Activated CD4-positive, alpha-beta T cell treated with anti-CD3 and anti-CD28 coated beads, Interleukin-2, amount 50 U/mL, for 48 hours (primary cell): Measurements from ENCODE around the gene UMPS.
"Not testable (repeated sequence)": the region's sequence is repeated elsewhere in the genome, so short reads cannot be mapped to it uniquely, and the experiment has no call there.

Experiments
- DNase-seq, 2 experiments: peaks; one replicate each; pipeline ENCODE4 v3.0.0-alpha.2; 2020

The UMPS gene

DNA sequence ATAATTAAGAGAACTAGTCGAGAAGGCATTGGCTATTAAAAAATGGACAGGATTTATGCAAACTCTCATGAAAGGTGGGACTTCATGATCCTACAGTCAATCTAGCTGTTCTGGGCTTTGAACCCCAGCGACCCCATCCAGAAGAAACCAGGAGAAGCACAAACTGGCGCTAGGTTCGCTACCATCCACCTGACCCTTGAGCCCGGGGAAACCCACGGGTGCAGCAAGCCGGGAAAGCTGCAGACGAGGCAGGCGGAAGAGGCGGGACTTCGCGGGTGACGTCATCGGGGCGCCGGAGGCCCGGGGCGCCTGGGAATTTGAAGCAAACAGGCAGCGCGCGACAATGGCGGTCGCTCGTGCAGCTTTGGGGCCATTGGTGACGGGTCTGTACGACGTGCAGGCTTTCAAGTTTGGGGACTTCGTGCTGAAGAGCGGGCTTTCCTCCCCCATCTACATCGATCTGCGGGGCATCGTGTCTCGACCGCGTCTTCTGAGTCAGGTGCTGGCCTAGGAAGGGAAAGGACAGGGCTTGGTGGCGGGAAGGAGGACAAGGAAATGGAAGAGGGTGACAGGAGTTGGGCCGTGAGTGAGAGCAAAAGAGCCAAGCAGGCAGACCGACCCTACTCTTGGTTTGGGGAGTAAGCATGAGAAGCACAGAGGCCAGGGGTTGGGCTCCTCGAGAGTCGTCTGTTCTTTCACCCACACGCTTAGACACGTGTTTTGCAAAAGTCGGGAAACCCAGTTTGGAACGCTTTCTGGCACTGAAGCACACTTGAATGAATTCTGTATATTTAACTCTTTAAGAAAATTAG, at the start of gene UMPS:
UMPS (plus strand) TSS at position 324 of the 812 bp plus-strand sequence; CDS start at position 344, 20 bp downstream.
- DNase-seq = peak; percentile 94 to 96

DNA sequence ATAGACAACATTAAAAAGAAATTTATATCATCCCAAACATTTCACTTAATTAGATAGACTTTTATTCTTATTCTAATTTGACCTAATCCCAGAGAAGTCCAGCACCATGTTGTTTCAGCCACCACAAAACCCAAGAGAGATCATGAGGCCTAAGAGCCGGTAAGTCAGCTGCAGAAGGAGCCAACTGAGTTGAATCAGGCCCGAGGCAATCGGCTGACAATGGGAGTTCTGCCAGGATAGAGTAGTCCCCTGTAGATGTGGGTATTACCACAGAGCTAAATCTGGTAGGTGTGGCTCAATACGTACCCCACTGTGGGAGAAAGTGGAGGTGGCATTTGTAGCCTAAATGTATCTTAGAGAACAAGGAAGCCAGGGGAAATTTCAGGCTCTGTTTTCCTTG, 49.7 kb upstream of the UMPS start:
- no peak for DNase-seq

DNA sequence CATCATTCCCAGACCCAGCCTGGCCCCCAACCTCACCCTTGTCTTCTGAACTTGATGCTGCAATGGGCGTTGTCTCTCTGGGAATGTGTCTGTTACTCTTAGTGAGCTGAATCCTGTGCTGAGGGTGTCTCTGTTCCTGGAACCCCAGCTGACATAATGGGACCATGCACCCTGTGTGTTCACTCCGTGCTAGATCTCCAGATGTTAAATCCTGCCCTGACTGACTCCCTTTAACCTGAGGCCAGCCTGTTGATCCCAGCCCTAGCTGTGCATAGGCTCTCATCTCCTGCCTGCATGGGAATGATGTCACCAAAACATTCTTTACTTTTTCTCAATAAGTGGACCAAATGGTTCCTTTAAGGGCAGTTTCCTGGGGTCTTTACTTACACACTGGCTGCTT, 48.0 kb upstream of the UMPS start:
- DNase-seq = no peak

DNA sequence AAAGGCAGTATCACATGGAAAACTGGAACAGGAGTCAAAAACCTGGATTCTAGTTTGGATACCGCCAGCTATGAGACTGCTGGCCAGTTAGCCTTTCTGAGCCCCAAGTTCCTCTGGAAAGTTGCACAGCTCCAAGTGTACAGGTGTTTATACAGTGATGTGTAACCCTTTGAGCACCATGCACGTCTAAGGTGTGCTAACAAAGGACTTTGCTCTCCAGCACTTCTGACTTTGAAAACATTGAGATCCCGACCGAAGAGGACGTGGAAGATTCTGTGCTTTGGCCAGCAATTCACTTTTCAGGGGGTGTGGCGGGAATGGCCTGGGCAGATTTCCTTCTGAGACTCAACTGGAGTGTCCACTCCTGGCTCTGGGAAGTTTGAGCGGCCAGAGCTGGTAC, 45.8 kb upstream of the UMPS start:
- no peak for DNase-seq

DNA sequence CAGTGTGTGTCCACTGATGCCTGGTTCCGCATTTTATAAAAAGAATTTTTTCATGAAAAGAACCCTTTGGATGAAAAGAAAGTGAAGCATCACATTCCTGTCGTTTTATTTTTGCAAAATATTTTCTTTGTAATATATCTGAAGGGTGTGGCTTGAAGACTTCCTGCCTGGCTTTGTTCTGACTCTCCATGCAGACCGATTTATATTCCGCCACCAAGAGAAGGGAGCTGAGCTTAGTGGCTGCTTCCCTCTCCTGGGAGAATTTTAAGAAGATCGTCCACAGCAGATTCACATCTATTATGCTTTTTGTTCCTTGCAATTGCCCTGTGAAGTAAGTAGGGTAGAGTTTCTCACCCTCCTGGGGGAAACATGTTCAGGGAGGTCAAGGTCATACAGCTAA, 45.2 kb upstream of the UMPS start:
- no peak for DNase-seq

DNA sequence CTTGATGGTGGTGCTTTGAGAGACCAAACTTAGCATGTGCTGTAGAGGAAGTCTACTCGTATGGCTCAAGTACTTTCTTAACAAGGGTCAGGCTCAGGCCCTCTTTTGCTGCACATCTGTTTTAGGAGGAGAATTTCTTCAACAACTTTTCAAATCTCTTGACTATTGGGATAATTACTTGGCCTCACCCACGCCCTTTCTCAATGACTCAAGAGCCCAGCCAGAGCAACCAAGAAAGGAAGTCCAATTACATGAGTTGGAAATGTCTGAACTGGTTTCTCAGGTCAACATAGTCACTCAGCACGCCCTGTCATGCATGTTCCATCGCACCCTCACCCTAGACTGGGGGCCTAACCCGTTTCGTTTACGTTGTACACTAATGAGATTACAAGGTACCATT, 44.8 kb upstream of the UMPS start:
- DNase-seq = no peak

DNA sequence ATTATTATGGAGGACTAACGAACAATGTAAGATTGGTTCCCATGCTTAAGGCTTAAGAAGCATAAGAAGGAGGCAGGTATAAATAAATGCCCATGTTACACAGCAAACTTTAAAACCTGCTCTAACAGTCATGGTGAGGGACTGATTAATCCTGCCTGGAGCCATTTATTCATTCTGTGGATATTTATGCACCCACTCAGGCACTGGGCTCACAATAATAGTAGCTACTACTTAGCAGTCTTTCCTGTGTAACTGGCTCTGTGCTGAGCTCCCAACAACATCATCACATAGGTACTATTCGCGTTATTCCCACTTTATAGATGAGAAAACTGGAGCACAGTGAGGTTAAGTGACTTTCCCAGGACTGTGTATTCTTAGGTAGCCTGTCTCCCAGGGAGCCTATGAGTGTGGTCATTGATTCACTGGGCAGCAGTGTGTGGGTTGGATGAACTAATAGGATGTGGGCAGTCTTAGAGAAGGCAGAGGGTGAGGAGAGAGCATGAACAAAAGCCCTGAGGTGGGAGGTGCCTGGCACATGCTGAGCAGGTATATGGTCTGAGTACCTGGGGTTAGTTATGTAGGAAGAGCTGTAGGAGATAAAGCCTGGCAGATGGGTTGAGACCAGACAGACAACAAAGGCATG, 44.1 kb upstream of the UMPS start:
- no peak for DNase-seq

DNA sequence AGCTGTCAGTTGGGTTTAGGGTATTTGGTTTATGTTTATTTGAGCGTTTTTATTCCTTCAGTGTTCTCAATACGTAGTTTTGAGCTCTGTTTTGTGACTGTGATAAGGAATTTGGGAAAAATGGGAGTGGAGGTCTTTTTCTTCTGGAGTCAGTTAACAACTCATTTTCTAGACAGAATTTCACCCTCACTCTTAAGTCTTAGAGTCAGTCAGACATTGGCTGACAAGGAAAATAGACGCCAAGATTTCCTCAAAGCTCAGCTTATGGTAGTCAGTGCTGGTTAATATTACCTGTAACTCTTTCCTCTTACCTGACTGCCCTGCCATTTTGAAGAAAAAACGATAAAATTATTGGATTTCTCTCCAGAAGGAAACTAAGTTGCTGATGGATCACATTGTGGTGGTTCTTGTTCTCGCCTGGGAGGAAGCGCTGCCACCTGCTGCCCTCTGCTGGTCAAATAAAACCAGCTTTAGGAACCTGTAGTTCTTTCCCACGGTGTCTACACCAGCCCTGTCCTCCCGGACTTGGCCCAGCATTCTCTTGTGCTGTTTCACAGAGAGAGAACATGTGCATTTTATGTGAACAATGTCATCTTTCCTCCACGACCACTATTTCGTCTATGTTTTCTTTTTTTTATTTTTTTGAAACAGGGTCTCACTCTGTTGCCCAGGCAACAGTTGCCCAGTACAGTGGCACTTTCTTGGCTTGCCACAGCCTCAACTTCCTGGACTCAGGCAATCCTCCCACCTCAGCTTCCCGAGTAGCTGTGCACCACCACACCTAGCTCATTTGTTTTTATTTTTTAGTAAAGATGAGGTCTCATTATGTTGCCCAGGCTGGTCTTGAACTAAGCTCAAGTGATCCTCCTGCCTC, 41.4 kb upstream of the UMPS start:
- DNase-seq = peak; percentile 81 to 82

DNA sequence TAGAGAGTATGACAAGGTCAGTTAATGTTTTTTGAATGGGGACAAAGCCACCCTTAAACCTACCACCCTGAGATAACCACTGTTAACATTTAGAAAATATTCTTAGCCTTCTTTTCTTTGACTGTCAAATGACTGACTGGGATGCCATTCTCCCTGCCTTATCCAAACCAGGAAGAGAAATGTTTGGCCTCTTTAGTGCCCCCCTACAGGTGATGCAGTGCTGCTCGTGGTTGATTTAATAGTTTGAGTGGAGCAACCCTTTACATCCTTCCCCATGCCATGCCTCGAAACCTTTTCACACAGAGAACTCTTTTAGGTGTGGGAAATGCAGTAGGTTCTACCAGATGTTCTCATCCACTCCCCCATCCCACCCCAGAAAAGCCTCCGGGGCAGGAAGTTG, 38.7 kb upstream of the UMPS start:
- DNase-seq = no peak

DNA sequence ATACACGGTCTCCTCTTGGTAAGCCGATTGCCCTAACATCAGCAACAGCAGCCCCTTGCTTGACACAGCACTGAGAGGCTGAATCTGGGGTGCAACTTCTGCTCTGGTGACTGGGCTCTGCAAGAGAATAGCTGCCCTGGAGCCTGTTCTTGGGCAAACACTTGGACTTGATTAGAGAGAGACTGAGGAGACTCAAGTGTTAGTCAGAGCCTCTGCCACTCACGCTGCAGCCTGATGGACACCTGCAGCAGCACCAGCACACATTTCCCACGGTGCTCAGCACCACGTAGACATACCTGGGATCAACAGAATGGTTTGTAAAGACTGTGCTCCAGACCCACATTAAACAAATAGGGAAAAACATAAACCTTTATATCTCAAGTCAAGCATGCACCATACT, 35.8 kb upstream of the UMPS start:
- no peak for DNase-seq

DNA sequence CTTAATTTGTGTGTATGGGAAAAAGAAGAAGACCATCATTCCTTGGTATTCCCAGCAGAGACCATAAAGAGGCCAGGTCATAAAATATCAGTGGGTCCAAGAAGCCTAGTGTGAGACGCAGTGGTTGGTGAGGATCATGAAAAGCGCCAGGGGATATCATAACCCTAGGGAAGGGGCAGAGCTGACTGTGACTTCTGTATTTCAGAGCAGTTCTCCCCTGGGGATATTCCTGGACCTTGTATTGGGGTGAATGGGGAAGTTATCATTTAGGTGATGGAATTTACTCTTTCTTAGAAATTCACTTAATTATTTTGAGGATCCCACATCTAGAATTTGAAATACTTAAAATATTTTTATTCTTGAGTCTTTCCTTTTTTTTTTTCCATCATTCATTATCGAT, 34.9 kb upstream of the UMPS start:
- no peak for DNase-seq

DNA sequence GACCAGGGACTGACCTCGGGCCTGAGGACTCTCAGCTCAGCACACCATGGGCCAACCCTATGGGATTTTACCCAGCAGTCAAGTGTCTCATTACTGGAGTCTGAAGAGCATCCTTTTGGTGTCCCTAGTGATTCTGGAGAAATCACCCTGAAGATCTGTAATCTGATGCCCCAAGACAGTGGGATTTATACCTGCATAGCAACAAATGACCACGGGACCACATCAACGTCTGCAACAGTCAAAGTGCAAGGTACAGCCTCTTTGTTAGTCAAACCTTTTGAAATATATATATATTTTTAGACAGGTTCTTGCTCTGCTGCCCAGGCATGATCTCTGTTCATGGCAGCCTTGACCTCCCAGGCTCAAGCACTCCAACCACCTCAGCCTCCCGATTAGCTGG, 34.2 kb upstream of the UMPS start:
- DNase-seq = no peak

DNA sequence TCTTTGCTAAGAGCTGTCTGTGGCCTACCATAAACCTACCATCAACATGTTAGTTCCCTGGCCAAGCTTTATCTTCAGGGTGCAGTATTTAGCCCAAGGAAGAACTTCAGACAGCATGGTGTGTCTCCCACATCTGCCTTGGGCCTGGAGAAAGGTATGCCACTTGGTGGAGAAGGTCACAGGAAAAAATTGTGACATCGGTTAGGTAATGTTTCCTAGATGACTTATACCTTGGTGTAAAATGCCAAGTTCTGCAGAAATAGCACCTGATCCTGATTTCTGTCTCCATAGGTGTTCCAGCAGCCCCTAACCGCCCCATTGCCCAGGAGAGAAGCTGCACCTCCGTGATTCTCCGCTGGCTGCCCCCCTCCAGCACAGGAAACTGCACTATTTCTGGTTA, 33.0 kb upstream of the UMPS start:
- DNase-seq = no peak

DNA sequence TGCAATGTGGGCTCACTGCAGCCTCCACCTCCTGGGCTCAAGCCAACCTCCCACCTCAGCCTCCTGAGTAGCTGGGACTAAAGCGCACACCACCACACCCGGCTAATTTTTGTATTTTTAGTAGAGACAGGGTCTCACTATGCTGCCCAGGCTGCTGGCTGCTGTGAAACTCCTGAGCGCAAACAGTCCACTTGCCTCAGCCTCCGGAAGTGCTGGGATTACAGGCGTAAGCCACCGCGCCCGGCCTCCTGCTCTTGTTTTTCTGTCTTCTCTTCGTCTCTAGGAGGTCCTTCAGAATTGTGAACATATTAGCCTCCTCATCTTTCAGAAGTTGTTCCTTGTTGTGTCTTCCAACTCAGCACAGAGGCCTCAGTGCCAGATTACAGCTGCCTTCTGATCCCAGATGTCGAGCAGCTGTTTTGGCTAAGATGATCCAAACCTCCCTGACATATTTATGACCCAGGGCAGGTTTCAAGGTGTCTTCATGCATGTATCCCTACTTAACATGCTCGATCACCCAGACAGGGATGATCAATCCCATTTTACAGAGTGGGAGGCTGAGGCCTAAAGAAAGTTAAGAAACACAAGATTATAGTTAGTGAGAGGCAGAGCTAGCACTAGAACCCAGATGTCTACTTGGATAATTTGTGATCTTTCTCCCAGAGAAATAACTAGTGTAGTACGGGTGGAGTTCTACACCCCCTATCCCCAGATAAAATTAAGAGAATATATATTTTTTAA, 32.1 kb upstream of the UMPS start:
- no peak for DNase-seq

DNA sequence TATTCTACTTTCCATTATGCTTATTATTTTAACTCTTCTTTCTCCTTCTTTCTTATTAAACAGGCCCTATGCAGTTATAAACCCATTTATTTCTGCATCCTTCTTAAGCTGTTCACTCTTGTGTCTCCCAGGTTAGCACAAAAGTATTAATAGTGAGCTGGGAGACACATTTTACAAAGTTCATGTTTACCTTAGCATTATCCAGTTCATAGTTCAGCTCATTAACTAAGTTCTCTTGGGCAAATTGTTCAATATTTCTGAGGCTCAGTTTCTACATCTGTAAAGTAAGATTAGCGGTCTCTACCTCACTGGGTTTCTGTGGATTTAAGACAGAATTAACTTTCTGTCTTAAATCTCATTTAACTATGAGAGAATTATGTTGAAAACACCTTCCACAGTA, 31.2 kb upstream of the UMPS start:
- no peak for DNase-seq

DNA sequence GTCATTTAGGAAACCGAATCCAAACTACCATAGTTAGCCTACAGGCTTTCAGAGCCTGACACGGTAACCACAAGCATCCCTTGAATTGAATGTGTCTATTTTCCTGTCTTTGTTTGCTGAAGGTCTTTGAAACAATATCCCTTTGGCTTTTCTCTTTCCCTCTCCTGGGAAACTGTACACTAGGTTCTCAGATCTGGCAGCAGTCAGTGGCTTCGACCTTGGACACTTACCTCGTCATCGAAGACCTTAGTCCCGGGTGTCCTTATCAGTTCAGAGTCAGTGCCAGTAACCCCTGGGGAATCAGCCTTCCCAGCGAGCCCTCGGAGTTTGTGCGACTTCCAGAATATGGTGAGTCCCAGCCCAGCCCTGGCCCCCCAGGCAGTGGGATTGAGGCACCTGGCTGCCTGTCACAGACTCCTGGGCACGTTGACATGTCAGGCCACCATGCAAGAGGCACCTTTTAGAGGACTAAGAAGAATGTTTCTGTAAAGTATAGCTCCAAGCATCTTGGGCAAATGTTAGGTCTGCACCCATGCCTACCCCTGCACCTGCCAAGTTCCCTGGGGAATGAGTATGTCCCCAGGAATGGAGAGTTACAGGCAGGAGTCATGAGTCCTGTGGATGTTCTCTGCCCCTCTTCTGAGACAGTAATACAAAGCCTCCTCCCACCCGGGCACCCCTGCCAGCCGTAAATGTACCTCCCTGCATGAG, 30.4 kb upstream of the UMPS start:
- DNase-seq = no peak

DNA sequence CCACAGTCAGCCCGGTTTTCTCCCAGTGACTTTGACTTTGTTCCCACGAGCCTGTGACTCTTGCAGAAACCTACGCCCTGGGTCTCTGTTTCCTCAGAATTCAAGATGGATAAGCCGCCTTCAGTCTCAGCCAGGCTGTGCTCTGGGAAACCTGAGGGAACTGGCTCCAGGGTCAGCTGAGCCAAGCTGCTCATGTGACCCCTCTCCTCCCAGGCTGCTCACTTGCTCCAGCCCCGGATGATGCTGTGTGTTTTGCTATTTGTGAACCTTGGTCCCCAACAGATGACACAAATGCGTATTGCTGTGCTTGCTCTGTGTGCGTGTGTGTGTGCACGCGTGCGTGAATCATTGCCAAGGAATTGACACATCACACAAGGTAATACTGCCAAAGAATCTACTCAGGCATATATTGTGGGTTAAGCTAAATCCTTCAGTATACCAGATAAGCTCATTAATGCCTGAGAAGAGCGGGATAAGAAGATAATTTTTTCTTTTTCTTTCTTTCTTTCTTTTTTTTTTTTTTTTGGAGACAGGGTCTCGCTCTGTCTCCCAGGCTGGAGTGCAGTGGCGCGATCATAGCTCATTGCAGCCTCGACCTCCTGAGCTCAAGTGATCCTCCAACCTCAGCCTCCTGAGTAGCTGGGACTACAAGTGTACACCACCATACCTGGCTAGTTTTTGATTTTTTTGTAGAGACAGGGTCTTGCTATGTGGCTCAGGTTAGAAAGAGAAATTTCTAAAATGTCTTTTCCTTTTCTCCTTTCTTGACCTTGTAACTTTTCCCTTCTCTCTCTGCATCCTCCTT, 29.2 kb upstream of the UMPS start:
- no peak for DNase-seq

DNA sequence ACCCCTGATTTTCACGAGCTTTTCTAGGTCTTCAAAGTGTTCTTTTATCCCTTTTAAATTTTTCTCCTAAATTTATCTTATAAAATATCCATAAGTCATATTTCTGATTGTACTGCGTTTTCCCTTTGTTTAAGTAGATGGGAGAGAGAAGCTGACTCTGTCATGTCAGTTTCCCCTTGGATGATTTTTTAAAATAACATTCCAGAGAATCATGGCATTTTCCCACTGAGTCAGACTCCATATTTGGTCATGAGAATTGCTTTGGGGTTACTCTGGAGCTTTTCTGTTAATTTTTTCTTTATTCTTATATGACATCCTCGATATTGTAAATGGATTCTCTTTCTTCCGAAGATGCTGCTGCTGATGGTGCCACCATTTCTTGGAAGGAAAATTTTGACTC, 28.6 kb upstream of the UMPS start:
- no peak for DNase-seq

DNA sequence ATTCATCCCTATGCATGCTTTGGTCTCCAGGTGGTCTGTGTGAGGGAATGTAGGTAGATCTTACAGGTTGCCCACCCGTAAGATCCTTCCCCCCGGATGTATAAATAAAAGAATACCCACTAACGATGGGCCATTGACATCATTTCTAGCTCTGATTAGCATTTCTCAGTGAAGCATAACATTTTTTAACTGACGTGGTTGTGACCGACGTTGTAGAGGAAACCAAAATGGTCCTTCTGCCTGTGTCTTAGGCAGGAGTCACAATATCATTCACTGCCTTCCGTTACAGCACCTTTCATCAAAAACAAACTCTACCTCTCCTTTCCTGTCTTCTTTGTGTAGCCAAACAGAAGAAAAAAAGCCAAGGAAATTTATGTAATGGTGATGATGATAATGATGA, 27.3 kb upstream of the UMPS start:
- DNase-seq = no peak

DNA sequence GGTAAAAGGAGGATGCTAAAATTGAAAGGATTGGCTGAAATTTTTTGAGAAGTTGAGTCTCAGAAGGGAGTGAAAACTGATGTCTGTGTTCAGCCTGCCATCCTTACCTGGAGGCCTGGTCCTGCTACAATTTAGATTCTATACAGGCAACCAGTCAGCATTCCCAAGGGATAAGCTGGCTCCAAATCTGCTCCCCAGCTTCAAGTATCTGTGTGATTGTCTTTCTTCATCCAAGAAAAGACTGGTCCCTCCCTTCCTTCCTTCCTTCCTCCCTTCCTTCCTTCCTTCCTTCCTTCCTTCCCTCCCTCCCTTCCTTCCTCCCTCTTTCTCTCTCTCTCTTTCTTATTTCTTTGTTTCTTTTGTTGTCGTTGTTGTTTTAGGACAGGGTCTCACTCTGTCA, 24.7 kb upstream of the UMPS start:
- DNase-seq = no peak

DNA sequence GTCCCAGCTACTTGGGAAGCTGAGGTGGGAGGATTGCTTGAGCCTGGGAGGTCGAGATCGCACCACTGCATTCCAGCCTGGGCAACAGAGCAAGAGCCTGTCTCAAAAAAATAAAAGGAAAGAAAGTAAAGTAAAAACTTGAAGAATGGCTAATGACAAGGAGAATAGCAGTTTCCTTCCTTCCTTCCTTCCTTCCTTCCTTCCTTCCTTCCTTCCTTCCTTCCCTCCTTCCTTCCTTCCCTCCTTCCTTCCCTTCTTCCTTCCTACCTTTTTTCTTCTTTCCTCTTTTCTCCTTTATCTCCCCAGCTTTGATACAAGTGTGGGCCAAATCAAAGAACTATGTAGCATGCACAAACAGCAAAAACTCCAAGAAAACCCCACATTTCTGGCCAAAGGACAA, 23.0 kb upstream of the UMPS start:
- DNase-seq = not testable (repeated sequence)
